ENCODE data around the gene SAMD14.
"Not testable (repeated sequence)": the region's sequence is repeated elsewhere in the genome, so short reads cannot be mapped to it uniquely, and the experiment has no call there.

Gene SAMD14

DNA sequence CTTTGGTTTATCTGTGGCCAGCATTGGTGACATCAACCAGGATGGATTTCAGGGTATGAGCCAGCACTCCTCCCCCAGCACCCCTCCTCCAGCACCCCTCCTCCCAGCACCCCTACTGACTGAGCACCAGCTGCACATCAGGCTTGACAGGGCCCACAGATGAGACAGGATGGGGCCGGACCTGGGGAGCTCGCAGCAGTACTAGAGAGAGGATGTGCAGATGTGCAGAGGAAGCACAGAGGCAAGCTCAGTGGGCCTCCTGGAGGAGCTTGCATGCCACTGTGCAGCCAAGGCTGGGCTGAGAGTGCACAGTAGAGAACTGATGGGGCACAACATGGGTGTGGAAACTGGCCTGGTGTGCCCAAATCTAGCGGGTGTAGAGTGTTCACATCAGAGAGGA lies 57.8 kb downstream of the SAMD14 start:
- DNase-seq = no peak

- no peak for DNase-seq
Observed at GRCh38 chr17:50071692-50072091, 58.3 kb downstream of the SAMD14 start.

DNA sequence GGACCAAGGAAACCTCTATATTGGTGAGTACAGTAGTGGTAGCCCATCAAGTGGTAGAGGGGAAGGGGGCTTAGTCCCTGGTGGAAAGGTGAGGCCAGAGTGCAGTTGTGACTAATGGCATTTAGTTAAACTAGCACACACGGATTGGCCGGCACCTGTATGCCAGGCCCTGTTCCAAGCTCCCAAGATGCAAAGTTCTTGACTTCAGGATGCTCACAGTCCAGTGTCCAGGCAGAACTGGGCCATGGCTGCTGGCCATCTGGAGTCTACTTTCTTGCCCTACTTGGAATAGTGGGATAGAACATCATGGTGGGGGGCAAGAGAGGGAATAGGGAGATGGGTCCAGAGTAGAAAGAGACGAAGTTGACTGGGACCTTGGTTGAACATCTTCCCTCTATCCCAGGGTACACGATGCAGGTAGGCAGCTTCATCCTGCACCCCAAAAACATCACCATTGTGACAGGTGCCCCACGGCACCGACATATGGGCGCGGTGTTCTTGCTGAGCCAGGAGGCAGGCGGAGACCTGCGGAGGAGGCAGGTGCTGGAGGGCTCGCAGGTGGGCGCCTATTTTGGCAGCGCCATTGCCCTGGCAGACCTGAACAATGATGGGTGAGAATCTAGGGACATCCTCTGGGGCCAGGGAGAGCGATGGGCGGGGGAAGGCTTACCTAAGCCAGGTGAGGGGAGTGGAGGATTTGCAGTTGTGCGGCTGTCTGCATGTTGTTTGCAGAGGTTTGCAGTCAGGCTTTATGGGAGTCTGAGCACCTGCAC lies 58.9 kb downstream of the SAMD14 start:
- no peak for DNase-seq

GRCh38 chr17:50067996-50068395 lies 62.0 kb downstream of the SAMD14 start:
- no peak for DNase-seq

- no peak for DNase-seq
Observed at GRCh38 chr17:50066995-50067394, 63.0 kb downstream of the SAMD14 start.

- DNase-seq = no peak
Observed at GRCh38 chr17:50065056-50065455, 64.9 kb downstream of the SAMD14 start.

DNA sequence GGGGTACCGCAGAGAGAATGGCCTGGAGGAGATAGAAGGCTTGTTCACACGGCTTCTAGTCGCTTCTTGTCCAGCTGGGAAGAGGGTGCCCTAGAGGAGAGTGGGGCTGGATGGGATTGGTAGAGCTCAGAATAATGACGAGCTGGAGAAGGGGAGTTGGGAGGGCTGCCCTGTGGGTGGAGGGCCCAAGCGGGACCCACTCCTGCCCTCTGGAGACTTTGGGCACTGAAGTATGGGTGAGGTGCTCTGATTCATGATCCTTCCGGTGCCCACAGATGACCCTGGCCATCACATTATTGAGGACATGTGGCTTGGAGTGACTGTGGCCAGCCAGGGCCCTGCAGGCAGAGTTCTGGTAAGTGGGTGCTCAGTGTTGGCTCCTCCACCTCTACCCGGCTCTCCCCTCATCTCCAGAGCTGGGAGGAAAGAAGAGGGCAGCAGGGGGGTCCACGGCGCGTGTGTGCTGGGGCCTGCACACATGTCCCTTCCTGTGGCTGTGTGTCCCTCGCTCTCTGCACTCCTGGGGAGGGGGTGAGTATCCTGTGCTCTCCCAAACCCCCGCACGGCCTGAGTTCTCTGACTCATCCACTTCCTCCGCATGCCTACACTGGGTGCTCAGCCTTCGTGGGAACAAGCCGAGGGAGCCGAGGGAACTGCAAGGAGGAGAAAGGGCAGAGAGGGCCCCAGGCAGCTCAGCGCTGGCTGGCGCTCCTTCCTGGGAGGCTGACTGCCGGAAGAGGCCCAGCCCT lies 65.5 kb downstream of the SAMD14 start:
- peak; percentile 79 to 94 for DNase-seq

DNA sequence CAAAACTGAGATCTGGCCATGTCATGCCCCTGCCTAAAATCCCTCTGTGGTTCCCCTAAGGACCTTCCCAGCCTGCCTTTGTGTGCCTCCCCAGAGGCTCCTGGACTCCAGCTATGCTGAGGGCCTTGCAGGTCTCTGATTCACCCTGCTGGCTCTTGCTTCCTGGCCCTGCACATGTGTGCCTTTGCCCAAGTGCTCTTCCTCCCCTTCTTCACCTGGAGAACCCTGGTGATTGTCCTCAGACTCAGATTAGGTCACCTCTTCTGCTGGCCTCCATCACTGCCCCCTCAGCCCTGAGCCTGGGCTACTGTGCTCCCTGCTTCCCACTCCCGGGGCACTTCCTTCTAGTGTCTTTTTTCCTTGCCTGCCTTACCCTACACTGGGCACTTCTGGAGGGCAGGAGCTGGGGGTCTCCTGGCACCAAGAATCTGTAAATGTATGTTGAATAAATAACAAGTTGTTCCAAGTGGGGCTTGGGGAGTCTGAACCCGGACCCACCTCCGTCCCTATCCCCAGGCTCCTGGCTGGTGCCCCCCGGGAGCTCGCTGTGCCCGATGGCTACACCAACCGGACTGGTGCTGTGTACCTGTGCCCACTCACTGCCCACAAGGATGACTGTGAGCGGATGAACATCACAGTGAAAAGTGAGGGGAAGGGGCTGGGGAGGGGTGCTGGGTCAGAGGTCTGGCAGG lies 66.3 kb downstream of the SAMD14 start:
- DNase-seq = peak in 1 of 2 donors; percentile 32

- DNase-seq = peak in 1 of 2 donors; percentile 10
Observed at GRCh38 chr17:50062293-50063243, 67.4 kb downstream of the SAMD14 start.

DNA sequence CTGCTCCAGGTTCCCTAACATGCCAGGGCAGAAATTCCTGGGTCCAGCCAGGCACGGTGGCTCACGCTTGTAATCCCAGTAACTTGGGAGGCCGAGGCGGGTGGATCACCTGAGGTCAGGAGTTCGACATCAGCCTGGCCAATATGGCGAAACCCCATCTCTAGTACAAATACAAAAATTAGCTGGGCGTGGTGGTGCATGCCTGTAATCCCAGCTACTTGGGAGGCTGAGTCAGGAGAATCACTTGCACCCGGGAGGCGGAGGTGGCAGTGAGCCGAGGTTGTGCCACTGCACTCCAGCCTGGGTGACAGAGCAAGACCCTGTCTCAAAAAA lies 68.3 kb downstream of the SAMD14 start:
- not testable (repeated sequence) for DNase-seq

GRCh38 chr17:50060951-50061712 lies 68.8 kb downstream of the SAMD14 start:
- no peak for DNase-seq

Measured in inflammatory macrophage treated with lipopolysaccharide for 1 hour (primary cell).